ENCODE measurements around the gene UBALD1. TPM values are rescaled to one million over a fixed set of nuclear protein-coding genes. Genes with fewer than 3 reads are reported as not detected.

Gene UBALD1
- total RNA-seq, 1 experiment from 2014 or later = 29.9 TPM

DNA sequence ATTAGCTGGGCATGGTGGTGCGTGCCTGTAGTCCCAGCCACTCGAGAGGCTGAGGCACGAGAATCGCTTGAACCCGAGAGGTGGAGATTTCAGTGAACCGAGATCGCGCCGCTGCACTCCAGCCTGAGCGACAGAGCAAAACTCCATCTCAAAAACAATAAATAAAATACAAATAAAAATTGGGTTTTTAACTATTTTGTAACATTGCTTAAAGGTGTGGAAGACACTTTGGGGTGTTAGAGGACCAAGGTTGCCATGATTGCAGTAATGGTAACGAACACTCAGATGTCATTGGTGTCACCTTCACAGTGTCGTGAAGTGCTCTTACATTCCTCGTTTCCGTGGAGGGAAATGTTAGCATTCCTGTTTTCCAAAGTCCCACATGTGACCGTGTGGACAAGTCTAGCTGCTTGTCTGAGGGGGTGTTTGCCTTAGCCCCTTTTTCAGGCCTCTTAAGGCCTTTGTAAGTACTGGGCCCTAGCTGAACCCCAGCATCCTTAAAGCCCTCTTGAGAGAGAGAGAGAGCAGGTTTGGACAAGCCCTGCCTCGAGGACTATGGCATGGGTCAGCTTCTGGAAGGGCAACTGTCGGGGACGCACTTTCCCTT lies 49.9 kb downstream of the UBALD1 start:
- H3K4me3 ChIP-seq (ENCODE audit: low read depth in 2 of 2, low read length in 2 of 2) = no peak overlapping the region
- in situ Hi-C loops (cut with HindIII; ENCODE audit: low pct_unique_long_range_greater_than_20kb, low sequenced_read_pairs) (no loop called here), intact Hi-C loops (cut with micrococcal nuclease; ENCODE audit: unreplicated experiment) (no loop called here)
- H3K27me3 ChIP-seq (ENCODE audit: control insufficient read depth, insufficient read depth, low read length) = no peaks in the 10 kb centered on the region
- ChIA-PET CTCF (no interaction called here), POLR2A (no interaction called here)
- ATAC-seq (peak; percentile 38; the same call in 1 of the 2 replicates), DNase-seq (ENCODE audit: low read depth, low spot score) (no peak)
- TF ChIP-seq, protein P1, sequence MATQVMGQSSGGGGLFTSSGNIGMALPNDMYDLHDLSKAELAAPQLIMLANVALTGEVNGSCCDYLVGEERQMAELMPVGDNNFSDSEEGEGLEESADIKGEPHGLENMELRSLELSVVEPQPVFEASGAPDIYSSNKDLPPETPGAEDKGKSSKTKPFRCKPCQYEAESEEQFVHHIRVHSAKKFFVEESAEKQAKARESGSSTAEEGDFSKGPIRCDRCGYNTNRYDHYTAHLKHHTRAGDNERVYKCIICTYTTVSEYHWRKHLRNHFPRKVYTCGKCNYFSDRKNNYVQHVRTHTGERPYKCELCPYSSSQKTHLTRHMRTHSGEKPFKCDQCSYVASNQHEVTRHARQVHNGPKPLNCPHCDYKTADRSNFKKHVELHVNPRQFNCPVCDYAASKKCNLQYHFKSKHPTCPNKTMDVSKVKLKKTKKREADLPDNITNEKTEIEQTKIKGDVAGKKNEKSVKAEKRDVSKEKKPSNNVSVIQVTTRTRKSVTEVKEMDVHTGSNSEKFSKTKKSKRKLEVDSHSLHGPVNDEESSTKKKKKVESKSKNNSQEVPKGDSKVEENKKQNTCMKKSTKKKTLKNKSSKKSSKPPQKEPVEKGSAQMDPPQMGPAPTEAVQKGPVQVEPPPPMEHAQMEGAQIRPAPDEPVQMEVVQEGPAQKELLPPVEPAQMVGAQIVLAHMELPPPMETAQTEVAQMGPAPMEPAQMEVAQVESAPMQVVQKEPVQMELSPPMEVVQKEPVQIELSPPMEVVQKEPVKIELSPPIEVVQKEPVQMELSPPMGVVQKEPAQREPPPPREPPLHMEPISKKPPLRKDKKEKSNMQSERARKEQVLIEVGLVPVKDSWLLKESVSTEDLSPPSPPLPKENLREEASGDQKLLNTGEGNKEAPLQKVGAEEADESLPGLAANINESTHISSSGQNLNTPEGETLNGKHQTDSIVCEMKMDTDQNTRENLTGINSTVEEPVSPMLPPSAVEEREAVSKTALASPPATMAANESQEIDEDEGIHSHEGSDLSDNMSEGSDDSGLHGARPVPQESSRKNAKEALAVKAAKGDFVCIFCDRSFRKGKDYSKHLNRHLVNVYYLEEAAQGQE (IDR thresholded peaks at IDR 0.05; ENCODE audit: insufficient read depth in 1 of 2, low read depth in 2 of 2, low read length in 1 of 2) = no peak
- TF ChIP-seq, protein P2, sequence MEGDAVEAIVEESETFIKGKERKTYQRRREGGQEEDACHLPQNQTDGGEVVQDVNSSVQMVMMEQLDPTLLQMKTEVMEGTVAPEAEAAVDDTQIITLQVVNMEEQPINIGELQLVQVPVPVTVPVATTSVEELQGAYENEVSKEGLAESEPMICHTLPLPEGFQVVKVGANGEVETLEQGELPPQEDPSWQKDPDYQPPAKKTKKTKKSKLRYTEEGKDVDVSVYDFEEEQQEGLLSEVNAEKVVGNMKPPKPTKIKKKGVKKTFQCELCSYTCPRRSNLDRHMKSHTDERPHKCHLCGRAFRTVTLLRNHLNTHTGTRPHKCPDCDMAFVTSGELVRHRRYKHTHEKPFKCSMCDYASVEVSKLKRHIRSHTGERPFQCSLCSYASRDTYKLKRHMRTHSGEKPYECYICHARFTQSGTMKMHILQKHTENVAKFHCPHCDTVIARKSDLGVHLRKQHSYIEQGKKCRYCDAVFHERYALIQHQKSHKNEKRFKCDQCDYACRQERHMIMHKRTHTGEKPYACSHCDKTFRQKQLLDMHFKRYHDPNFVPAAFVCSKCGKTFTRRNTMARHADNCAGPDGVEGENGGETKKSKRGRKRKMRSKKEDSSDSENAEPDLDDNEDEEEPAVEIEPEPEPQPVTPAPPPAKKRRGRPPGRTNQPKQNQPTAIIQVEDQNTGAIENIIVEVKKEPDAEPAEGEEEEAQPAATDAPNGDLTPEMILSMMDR (IDR thresholded peaks at IDR 0.05) = no peak
- TF ChIP-seq POLR2AphosphoS5 (IDR thresholded peaks at IDR 0.05; ENCODE audit: low read depth, low read length) (no peak), TCF7L2 (IDR thresholded peaks at IDR 0.05; ENCODE audit: low read depth, low read length) (no peak), SIN3A (IDR thresholded peaks at IDR 0.05; ENCODE audit: borderline replicate concordance, insufficient read depth, low read depth, low read length) (no peak)
- no peak overlapping the region for H3K27ac ChIP-seq (ENCODE audit: low read length)
- H3K36me3 ChIP-seq (ENCODE audit: control insufficient read depth, insufficient read depth, low read length) = no peaks in the 10 kb centered on the region
- no TSS peak for BruUV-seq (replicated peaks)
- no peaks in the 10 kb centered on the region for H3K9me3 ChIP-seq (ENCODE audit: control insufficient read depth, insufficient read depth, low read depth, low read length)
- no peaks in the 10 kb centered on the region for H3K4me1 ChIP-seq (ENCODE audit: control insufficient read depth, insufficient read depth, low read length)

DNA sequence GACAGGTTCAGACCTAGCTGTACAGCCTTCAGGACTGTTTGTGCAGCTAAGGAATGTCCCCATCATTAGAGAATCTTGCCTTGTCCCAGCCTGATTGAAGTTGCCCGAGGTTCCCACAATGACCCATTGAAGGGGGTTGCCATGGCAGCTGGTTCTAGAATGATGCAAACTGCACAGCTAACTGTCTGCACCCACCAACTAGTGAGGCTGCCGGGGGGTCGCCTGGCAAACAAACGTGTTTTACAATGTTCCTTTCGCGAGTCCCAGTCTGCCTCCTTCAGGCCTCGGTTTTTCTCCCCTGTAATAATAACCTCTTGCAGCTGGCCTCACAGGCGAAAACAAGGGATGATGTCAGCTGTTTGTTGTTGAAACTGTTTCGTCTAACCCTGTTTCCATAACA lies 53.1 kb downstream of the UBALD1 start:
- intact Hi-C loops (cut with micrococcal nuclease; ENCODE audit: unreplicated experiment) = no loop called here
- TF ChIP-seq, protein P1 (IDR thresholded peaks at IDR 0.05; ENCODE audit: insufficient read depth in 1 of 2, low read depth in 2 of 2, low read length in 1 of 2) = no peak
- TF ChIP-seq, protein P2 (IDR thresholded peaks at IDR 0.05) = no peak
- TF ChIP-seq POLR2AphosphoS5 (IDR thresholded peaks at IDR 0.05; ENCODE audit: low read depth, low read length) = no peak
- TF ChIP-seq SIN3A (IDR thresholded peaks at IDR 0.05; ENCODE audit: borderline replicate concordance, insufficient read depth, low read depth, low read length) = no peak
- no peak for TF ChIP-seq TCF7L2 (IDR thresholded peaks at IDR 0.05; ENCODE audit: low read depth, low read length)
- no peaks in the 10 kb centered on the region for H3K9me3 ChIP-seq (ENCODE audit: control insufficient read depth, insufficient read depth, low read depth, low read length)
- DNase-seq (ENCODE audit: low read depth, low spot score) (no peak), ATAC-seq (no peak)
- no TSS peak for BruUV-seq (replicated peaks)
- H3K27me3 ChIP-seq (ENCODE audit: control insufficient read depth, insufficient read depth, low read length) = no peaks in the 10 kb centered on the region
- CTCF ChIA-PET = interaction anchor here (1.1 kb wide), 1 partner anchor 13 kb away, joined by 5 read pairs; no protein-coding TSS in a partner anchor
- in situ Hi-C loops (cut with HindIII; ENCODE audit: low pct_unique_long_range_greater_than_20kb, low sequenced_read_pairs) = no loop called here
- POLR2A ChIA-PET = no interaction called here
- no peaks in the 10 kb centered on the region for H3K36me3 ChIP-seq (ENCODE audit: control insufficient read depth, insufficient read depth, low read length)
- no peaks in the 10 kb centered on the region for H3K4me1 ChIP-seq (ENCODE audit: control insufficient read depth, insufficient read depth, low read length)
- H3K4me3 ChIP-seq (ENCODE audit: low read depth in 2 of 2, low read length in 2 of 2) = no peak overlapping the region
- H3K27ac ChIP-seq (ENCODE audit: low read length) = no peak overlapping the region

Measured in Panc1 (cell line).